Mucosa of gallbladder (tissue), 1 donor: Measurements from ENCODE around the gene C11orf68. TPM values are rescaled to one million over a fixed set of nuclear protein-coding genes. Genes with fewer than 3 reads are reported as not detected.

Experiments used
- DNase-seq: peaks from one replicate; pipeline ENCODE4 v3.0.0-alpha.2; 2020; ENCODE audit warnings: low spot score
- total RNA-seq: library from RNA; stranded (reverse); gene quantifications from one replicate; pipeline ENCODE4 v1.2.1, GENCODE V29; 2021
- donor health status: DM: no; HTN: no; CAD: no.

The C11orf68 gene
- total RNA-seq, 1 donor from 2014 or later = 44.8 TPM

GRCh38 chr11:65891219-65892136 lies 27.4 kb downstream of the C11orf68 start:
- no peak for DNase-seq

GRCh38 chr11:65890324-65891218 lies 28.3 kb downstream of the C11orf68 start, which contains the start of gene CCDC85B:
TSS of gene CCDC85B (plus strand) at chr11:65890673. CDS start at chr11:65890784, 111 bp downstream.
- DNase-seq = peak; percentile 99

- DNase-seq = peak; percentile 97
Observed at GRCh38 chr11:65888163-65888814, 30.6 kb downstream of the C11orf68 start, which contains the start of gene FIBP. TSS of gene FIBP (minus strand) at chr11:65888471. CDS start at chr11:65888418, 53 bp downstream.

- DNase-seq = no peak
Observed at GRCh38 chr11:65887723-65888162, 31.1 kb downstream of the C11orf68 start.

GRCh38 chr11:65886826-65887722 lies 31.8 kb downstream of the C11orf68 start:
- no peak for DNase-seq

- no peak for DNase-seq
Observed at GRCh38 chr11:65885808-65886536, 32.9 kb downstream of the C11orf68 start.

- no peak for DNase-seq
Observed at GRCh38 chr11:65885231-65885630, 33.6 kb downstream of the C11orf68 start.

- peak; percentile 73 for DNase-seq
Observed at GRCh38 chr11:65884716-65885092, 34.2 kb downstream of the C11orf68 start.

GRCh38 chr11:65883786-65884715 lies 34.8 kb downstream of the C11orf68 start:
- DNase-seq = no peak

GRCh38 chr11:65883058-65883761 lies 35.7 kb downstream of the C11orf68 start:
- DNase-seq = no peak

GRCh38 chr11:65882120-65883057 lies 36.5 kb downstream of the C11orf68 start:
- no peak for DNase-seq

- DNase-seq = no peak
Observed at GRCh38 chr11:65880844-65881421, 37.9 kb downstream of the C11orf68 start.

- no peak for DNase-seq
Observed at GRCh38 chr11:65880027-65880426, 38.8 kb downstream of the C11orf68 start.

- no peak for DNase-seq
Observed at GRCh38 chr11:65879617-65880016, 39.2 kb downstream of the C11orf68 start, which contains the start of gene CTSW. TSS of gene CTSW (plus strand) at chr11:65879837. CDS start at chr11:65879855, 18 bp downstream.

- DNase-seq = peak; percentile 94
Observed at GRCh38 chr11:65873318-65874156, 45.3 kb downstream of the C11orf68 start.
